Activated CD4-positive, alpha-beta memory T cell treated with anti-CD3 and anti-CD28 coated beads, Interleukin-2, amount 10 ng/mL, durations not matched to agents 7 days and 5 days (primary cell): Measurements from ENCODE around the gene TP53I3. TPM values are rescaled to one million over a fixed set of nuclear protein-coding genes. Genes with fewer than 3 reads are reported as not detected.

Experiments
- CTCF ChIA-PET: fragments of 350-600 bp; sonication (Branson Sonifier 250); formaldehyde crosslinking; loops from one replicate; lab custom pipeline; 2021; ENCODE audit warnings: antibody characterized with exemption, inconsistent platforms; lab: Charles Lee
- POLR2A ChIA-PET: fragments of 350-600 bp; sonication (Branson Sonifier 250); formaldehyde crosslinking; loops from one replicate; lab custom pipeline; 2021; ENCODE audit warnings: antibody characterized with exemption; lab: Charles Lee
- DNase-seq: peaks from one replicate; pipeline ENCODE4 v3.0.0-alpha.2; 2020
- H3K27ac Mint-ChIP-seq: one replicate; pipeline ENCODE4 v1.8.0; 2021; ENCODE audit warnings: mild to moderate bottlenecking, mixed read lengths
- H3K27me3 Mint-ChIP-seq: one replicate; pipeline ENCODE4 v1.8.0; 2021; ENCODE audit warnings: mixed read lengths
- H3K36me3 Mint-ChIP-seq: one replicate; pipeline ENCODE4 v1.8.0; 2021; ENCODE audit warnings: low read depth, mixed read lengths
- H3K4me1 Mint-ChIP-seq: one replicate; pipeline ENCODE4 v1.8.0; 2021; ENCODE audit warnings: mixed read lengths
- H3K4me3 Mint-ChIP-seq: one replicate; pipeline ENCODE4 v1.8.0; 2021; ENCODE audit warnings: mild to moderate bottlenecking, mixed read lengths
- H3K9me3 Mint-ChIP-seq: one replicate; pipeline ENCODE4 v1.8.0; 2021; ENCODE audit warnings: mixed read lengths
- total RNA-seq, 2 experiments: library from RNA; stranded (reverse); gene quantifications; one replicate each; pipeline ENCODE4 v1.2.3, GENCODE V29; 2021

The TP53I3 gene
- 1 to 10 TPM; 2.7 to 2.9 TPM for total RNA-seq

- peaks cover 10% of the 10 kb centered on the region for H3K36me3 Mint-ChIP-seq
- POLR2A ChIA-PET = interaction anchor here (1.0 to 4.1 kb wide), 7 partner anchors 8 to 260 kb away, joined by 3 to 45 read pairs (median 4); partner anchors contain the start of genes ATAD2B, SF3B6 and WDCP
- H3K27ac Mint-ChIP-seq = peak within 1 kb of the TSS; percentile 85
- no peaks in the 10 kb centered on the region for H3K27me3 Mint-ChIP-seq
- peak within 1 kb of the TSS; percentile 85 for H3K4me3 Mint-ChIP-seq
- H3K9me3 Mint-ChIP-seq = no peaks in the 10 kb centered on the region
- peak; percentile 84 for DNase-seq
- CTCF ChIA-PET = interaction anchor here (0.6 to 3.9 kb wide), 41 partner anchors 9 to 317 kb away, joined by 3 to 80 read pairs (median 4); partner anchors contain the start of genes ATAD2B, FAM228B, PFN4 and SF3B6
- H3K4me1 Mint-ChIP-seq = peaks cover 21% of the 10 kb centered on the region
These were observed at the start of gene TP53I3 for GRCh38 chr2:24084386-24085199. TSS of gene TP53I3 (minus strand) at chr2:24084834. CDS start at chr2:24084326, 508 bp downstream.

- no peak overlapping the region for H3K27ac Mint-ChIP-seq
- no peaks in the 10 kb centered on the region for H3K4me1 Mint-ChIP-seq
- peaks cover 7% of the 10 kb centered on the region for H3K27me3 Mint-ChIP-seq
- CTCF ChIA-PET = no interaction called here
- peaks cover 3% of the 10 kb centered on the region for H3K36me3 Mint-ChIP-seq
- DNase-seq = no peak
- peaks cover 8% of the 10 kb centered on the region for H3K9me3 Mint-ChIP-seq
- no peak overlapping the region for H3K4me3 Mint-ChIP-seq
- POLR2A ChIA-PET = no interaction called here
These were observed 47.9 kb upstream of the TP53I3 start for GRCh38 chr2:24132543-24132942.

DNA sequence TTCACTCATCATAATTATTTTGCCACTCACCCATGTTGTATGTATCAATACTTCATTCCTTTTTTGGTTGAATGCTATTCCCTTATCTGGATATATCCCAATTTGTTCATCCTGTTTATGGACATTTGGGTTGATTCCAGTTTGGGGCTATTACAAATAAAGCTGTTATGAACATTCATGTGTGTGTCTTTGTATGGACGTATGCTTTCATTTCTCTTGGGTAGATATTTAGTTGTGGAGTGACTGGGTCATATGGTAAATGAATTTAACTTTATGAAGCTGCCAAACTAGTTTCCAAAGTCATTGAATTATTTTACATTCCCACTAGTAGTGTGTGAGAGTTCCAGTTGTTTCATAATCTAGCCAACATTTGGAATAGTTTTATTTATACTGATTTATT is 41.3 kb upstream of the TP53I3 start:
- peaks cover 3% of the 10 kb centered on the region for H3K36me3 Mint-ChIP-seq
- H3K4me1 Mint-ChIP-seq = peaks cover 17% of the 10 kb centered on the region
- CTCF ChIA-PET = no interaction called here
- H3K4me3 Mint-ChIP-seq = no peak overlapping the region
- no peak for DNase-seq
- H3K27ac Mint-ChIP-seq = no peak overlapping the region
- POLR2A ChIA-PET = interaction anchor here (1.2 kb wide), 1 partner anchor 50 kb away, joined by 6 read pairs; the partner anchor contains the start of gene SF3B6
- H3K9me3 Mint-ChIP-seq = no peaks in the 10 kb centered on the region
- no peaks in the 10 kb centered on the region for H3K27me3 Mint-ChIP-seq

DNA sequence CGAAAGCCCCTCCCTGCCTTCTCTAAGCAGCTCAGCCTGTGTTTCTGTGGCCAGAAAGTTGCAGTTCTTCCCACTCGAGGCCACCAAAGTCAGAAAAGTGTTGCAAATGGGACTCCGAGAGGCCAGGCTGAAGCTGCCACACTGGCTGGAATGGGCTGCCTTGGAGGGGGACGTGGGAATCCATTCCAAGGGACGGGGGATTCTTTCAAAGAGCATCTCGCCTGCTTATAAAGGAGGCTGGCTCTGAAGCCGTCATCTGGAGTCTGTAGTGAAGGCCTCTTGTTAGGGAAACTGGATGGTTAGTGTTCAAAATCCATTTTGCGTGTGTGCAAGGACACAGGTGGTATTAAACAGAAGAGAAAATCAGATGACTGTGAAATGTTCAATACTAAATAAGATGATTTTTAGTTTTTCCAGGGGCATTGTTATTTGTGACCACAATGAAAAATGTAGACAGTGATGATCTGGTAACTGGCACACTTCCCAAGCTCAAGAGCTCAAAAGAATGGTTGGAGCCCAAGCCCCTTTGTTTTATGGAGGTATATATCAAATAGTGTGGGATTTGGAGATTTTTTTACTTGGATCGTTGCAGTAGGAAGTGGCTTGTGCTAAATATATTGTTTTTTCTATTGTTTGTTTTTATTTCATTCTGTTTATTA is 39.4 kb upstream of the TP53I3 start:
- Mint-ChIP-seq H3K27ac (no peak overlapping the region), H3K9me3 (no peaks in the 10 kb centered on the region), H3K4me1 (peaks cover 17% of the 10 kb centered on the region), H3K4me3 (peak overlapping the region; percentile 71), H3K36me3 (peaks cover 3% of the 10 kb centered on the region), H3K27me3 (no peaks in the 10 kb centered on the region)
- no peak for DNase-seq
- CTCF ChIA-PET = interaction anchor here (1.4 to 2.4 kb wide), 3 partner anchors 40 to 198 kb away, joined by 5 to 9 read pairs (median 8); partner anchors contain the start of genes ATAD2B and TP53I3
- POLR2A ChIA-PET = interaction anchor here (1.1 to 1.5 kb wide), 5 partner anchors 19 to 198 kb away, joined by 3 to 5 read pairs (median 4); partner anchors contain the start of genes ATAD2B, SF3B6 and WDCP

GRCh38 chr2:24123195-24123921 is 38.7 kb upstream of the TP53I3 start, which contains the start of the genes FAM228B and PFN4:
TSS of gene FAM228B (plus strand) at chr2:24123469. CDS start at chr2:24124362, 893 bp downstream.
TSS of gene PFN4 (minus strand) at chr2:24123334. CDS start at chr2:24122535, 799 bp downstream.
- peak within 1 kb of the TSS; percentile 41 for H3K27ac Mint-ChIP-seq
- no peaks in the 10 kb centered on the region for H3K27me3 Mint-ChIP-seq
- H3K4me3 Mint-ChIP-seq = peak within 1 kb of the TSS; percentile 71
- H3K4me1 Mint-ChIP-seq = peaks cover 17% of the 10 kb centered on the region
- peaks cover 3% of the 10 kb centered on the region for H3K36me3 Mint-ChIP-seq
- H3K9me3 Mint-ChIP-seq = no peaks in the 10 kb centered on the region
- DNase-seq = peak; percentile 69
- ChIA-PET CTCF (interaction anchor here (0.9 to 2.4 kb wide), 5 partner anchors 39 to 198 kb away, joined by 5 to 9 read pairs (median 6); partner anchors contain the start of genes ATAD2B and TP53I3), POLR2A (interaction anchor here (0.8 to 1.7 kb wide), 8 partner anchors 40 to 197 kb away, joined by 3 to 5 read pairs (median 4); partner anchors contain the start of genes ATAD2B, FKBP1B, SF3B6 and WDCP)

DNA sequence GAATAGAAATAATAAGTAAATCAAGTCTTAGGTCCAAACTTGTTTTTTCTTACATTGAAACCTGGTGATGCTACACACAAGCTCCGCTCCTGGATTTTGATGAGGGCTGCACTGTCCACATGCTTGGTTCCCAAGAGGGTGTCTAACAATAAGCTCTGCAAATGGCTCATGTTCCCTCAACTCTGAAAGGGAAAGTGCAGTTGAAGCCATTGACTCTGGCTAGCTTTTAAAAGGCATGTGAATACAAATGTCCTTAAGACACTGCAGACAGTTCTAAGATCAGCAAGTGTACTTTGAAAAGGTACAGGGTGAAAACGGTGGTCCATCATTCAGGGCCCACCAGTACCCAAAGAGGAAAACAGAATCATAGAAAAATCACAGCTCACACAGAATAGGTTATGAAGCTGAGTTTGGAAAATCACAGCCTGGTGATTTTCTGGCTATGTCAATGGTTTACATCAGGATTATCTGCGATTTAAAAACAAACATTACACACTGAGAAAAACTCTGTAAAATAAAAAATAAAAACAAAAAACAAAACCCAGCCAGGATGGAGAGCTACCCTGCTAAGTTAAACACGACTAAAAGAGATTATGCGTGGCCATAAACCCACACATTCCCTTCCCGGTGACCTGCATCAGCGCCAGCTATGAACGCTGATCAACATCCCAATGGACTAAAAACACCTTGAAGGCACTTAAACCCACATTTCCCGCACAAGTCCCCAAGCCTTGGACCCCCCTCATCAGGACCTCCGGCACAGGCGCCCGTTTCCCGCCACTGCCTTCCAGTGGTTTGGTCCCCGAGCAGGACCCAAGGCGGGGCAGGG is 37.9 kb upstream of the TP53I3 start:
- H3K4me1 Mint-ChIP-seq = peaks cover 17% of the 10 kb centered on the region
- DNase-seq = no peak
- no peaks in the 10 kb centered on the region for H3K27me3 Mint-ChIP-seq
- peak overlapping the region; percentile 70 for H3K4me3 Mint-ChIP-seq
- POLR2A ChIA-PET = interaction anchor here (0.6 to 1.7 kb wide), 9 partner anchors 39 to 196 kb away, joined by 3 to 5 read pairs (median 3); partner anchors contain the start of genes ATAD2B, FKBP1B, MFSD2B and SF3B6
- no peaks in the 10 kb centered on the region for H3K9me3 Mint-ChIP-seq
- H3K36me3 Mint-ChIP-seq = no peaks in the 10 kb centered on the region
- CTCF ChIA-PET = interaction anchor here (0.9 to 1.9 kb wide), 3 partner anchors 38 to 195 kb away, joined by 5 to 6 read pairs (median 6); partner anchors contain the start of genes ATAD2B and TP53I3
- H3K27ac Mint-ChIP-seq = peak overlapping the region; percentile 41

GRCh38 chr2:24121469-24121868 is 36.8 kb upstream of the TP53I3 start:
- no peaks in the 10 kb centered on the region for H3K9me3 Mint-ChIP-seq
- H3K36me3 Mint-ChIP-seq = no peaks in the 10 kb centered on the region
- H3K27ac Mint-ChIP-seq = no peak overlapping the region
- no peak for DNase-seq
- no peak overlapping the region for H3K4me3 Mint-ChIP-seq
- CTCF ChIA-PET = interaction anchor here (1.4 to 1.9 kb wide), 2 partner anchors 37 to 194 kb away, joined by 4 to 5 read pairs; partner anchors contain the start of genes ATAD2B and TP53I3
- H3K27me3 Mint-ChIP-seq = no peaks in the 10 kb centered on the region
- POLR2A ChIA-PET = interaction anchor here (0.6 to 1.7 kb wide), 6 partner anchors 14 to 195 kb away, joined by 3 to 5 read pairs (median 4); partner anchors contain the start of genes ATAD2B, FKBP1B and MFSD2B
- H3K4me1 Mint-ChIP-seq = peaks cover 17% of the 10 kb centered on the region

GRCh38 chr2:24121066-24121465 is 36.4 kb upstream of the TP53I3 start:
- Mint-ChIP-seq H3K27ac (no peak overlapping the region), H3K36me3 (no peaks in the 10 kb centered on the region), H3K4me1 (peaks cover 17% of the 10 kb centered on the region), H3K9me3 (no peaks in the 10 kb centered on the region), H3K4me3 (no peak overlapping the region), H3K27me3 (no peaks in the 10 kb centered on the region)
- CTCF ChIA-PET = interaction anchor here (1.3 to 1.9 kb wide), 3 partner anchors 11 to 194 kb away, joined by 4 to 5 read pairs (median 4); partner anchors contain the start of genes ATAD2B and TP53I3
- no peak for DNase-seq
- POLR2A ChIA-PET = interaction anchor here (0.7 kb wide), 1 partner anchor 14 kb away, joined by 4 read pairs; no protein-coding TSS in a partner anchor

DNA sequence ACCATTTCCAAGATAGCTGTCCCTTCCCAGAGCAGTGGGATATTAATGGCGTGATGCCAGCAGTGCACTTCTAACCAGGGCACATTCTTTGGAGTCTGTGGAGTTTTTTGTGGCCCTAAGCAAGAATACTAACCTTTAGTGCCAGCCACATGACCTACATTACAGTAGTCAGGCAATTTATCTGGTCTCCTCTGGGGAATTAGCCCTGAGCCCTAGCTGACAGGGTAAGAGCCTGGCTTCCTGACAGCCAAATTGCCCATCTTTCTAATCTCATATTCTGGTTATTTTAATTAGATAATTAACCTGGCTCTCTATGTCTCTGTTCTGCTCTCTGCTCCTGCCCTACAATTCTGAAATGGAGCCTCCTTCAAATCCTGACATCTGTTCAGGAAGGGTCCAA is 33.3 kb upstream of the TP53I3 start:
- CTCF ChIA-PET = no interaction called here
- DNase-seq = no peak
- no peaks in the 10 kb centered on the region for H3K9me3 Mint-ChIP-seq
- peaks cover 5% of the 10 kb centered on the region for H3K4me1 Mint-ChIP-seq
- no peak overlapping the region for H3K27ac Mint-ChIP-seq
- H3K4me3 Mint-ChIP-seq = no peak overlapping the region
- no peaks in the 10 kb centered on the region for H3K27me3 Mint-ChIP-seq
- H3K36me3 Mint-ChIP-seq = no peaks in the 10 kb centered on the region
- POLR2A ChIA-PET = no interaction called here

DNA sequence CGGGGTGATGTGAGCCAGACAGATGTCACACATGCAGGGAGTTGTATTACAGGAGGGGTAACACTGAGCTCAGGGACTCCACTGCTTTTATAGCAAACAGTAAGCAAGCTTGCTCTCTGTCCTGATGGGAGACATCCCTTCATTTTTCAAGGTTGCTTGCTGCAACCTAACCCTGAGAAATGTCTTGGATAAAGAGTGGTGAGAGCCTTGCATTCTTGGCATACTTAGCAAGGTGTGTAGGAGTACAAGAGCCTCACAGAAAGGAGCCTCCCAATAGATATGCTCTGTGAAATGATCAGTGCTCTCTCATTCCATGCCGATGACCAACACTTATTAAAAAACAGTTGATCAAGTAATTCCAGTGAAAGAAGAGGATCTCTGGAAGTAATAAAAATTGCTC is 30.4 kb upstream of the TP53I3 start:
- Mint-ChIP-seq H3K27ac (no peak overlapping the region), H3K27me3 (no peaks in the 10 kb centered on the region), H3K36me3 (no peaks in the 10 kb centered on the region), H3K4me1 (no peaks in the 10 kb centered on the region), H3K4me3 (no peak overlapping the region), H3K9me3 (no peaks in the 10 kb centered on the region)
- POLR2A ChIA-PET = no interaction called here
- no peak for DNase-seq
- CTCF ChIA-PET = no interaction called here

GRCh38 chr2:24111407-24111901 is 26.8 kb upstream of the TP53I3 start:
- Mint-ChIP-seq H3K4me3 (no peak overlapping the region), H3K9me3 (peaks cover 19% of the 10 kb centered on the region), H3K27ac (no peak overlapping the region), H3K4me1 (no peaks in the 10 kb centered on the region), H3K36me3 (no peaks in the 10 kb centered on the region), H3K27me3 (peaks cover 9% of the 10 kb centered on the region)
- ChIA-PET POLR2A (no interaction called here), CTCF (interaction anchor here (1.7 kb wide), 1 partner anchor 27 kb away, joined by 4 read pairs; the partner anchor contains the start of gene TP53I3)
- no peak for DNase-seq
